Endothelial cell of umbilical vein (primary cell): ENCODE data around the gene FBN2. TPM values are rescaled to one million over a fixed set of nuclear protein-coding genes. Genes with fewer than 3 reads are reported as not detected.

Experiments used
- BruUV-seq: library from RNA; stranded (reverse); fragments of 400-500 nt; replicated peaks from 2 replicates; lab custom pipeline; 2021; lab: Mats Ljungman, UMichigan
- CTCF ChIA-PET: fragments of 300-600, 350-600 bp; sonication (Branson Sonifier 250); formaldehyde crosslinking; loops from one replicate; lab custom pipeline; 2021; ENCODE audit warnings: antibody characterized with exemption, inconsistent platforms; lab: Charles Lee
- POLR2A ChIA-PET: fragments of 300-600, 350-600 bp; sonication (Branson Sonifier 250); formaldehyde crosslinking; loops from one replicate; lab custom pipeline; 2021; ENCODE audit warnings: antibody characterized with exemption, inconsistent platforms; lab: Charles Lee
- DNase-seq: peaks from one replicate; pipeline ENCODE4 v3.0.0-alpha.2; 2011; ENCODE audit warnings: low read depth, low spot score
- FAIRE-seq: peaks from 2 replicates; lab custom pipeline; 2011; peaks lifted over from hg19 to GRCh38; lab: Jason Lieb, UNC
- H2AFZ ChIP-seq: 2 replicates; pipeline ENCODE4 v1.6.0; 2012; ENCODE audit warnings: low read depth, low read length, control low read depth, inconsistent platforms
- H3K27ac ChIP-seq: 2 replicates; pipeline ENCODE4 v1.5.1; 2011; ENCODE audit warnings: low read depth, mild to moderate bottlenecking, control low read depth, low read length, moderate library complexity; ENCODE audit not compliant: insufficient read depth
- H3K27me3 ChIP-seq, 2 experiments: 2 replicates each; pipeline versions ENCODE4 v1.6.0 to v1.6.1; 2011; ENCODE audit warnings: low read length in 2 of 2, mixed read lengths in 1 of 2; ENCODE audit not compliant: control insufficient read depth in 2 of 2, insufficient read depth in 2 of 2
- H3K36me3 ChIP-seq, 2 experiments: 2 replicates in 1 of 2; 3 replicates in 1 of 2; pipeline ENCODE4 v1.5.1; 2011; ENCODE audit warnings: low read length in 2 of 2, mild to moderate bottlenecking in 1 of 2, moderate library complexity in 1 of 2; ENCODE audit not compliant: control insufficient read depth in 2 of 2, insufficient read depth in 2 of 2; ENCODE audit errors: extremely low read depth in 1 of 2
- H3K4me1 ChIP-seq: 3 replicates; pipeline ENCODE4 v1.5.1; 2011; ENCODE audit warnings: mild to moderate bottlenecking, low read length; ENCODE audit not compliant: control insufficient read depth, insufficient read depth; ENCODE audit errors: extremely low read depth
- H3K4me2 ChIP-seq: 2 replicates; pipeline ENCODE4 v1.6.1; 2011; ENCODE audit warnings: low read length, control low read depth, mixed read lengths; ENCODE audit not compliant: insufficient read depth
- H3K4me3 ChIP-seq, 3 experiments: fragments of 200-600 bp in 1 of 3; sonication (generic), shearing (Covaris generic) in 1 of 3; replicated peaks in 1 of 3; 2 replicates each; pipeline ENCODE4 v1.5.1; 2011 to 2016; ENCODE audit warnings: control low read depth in 3 of 3, low read length in 3 of 3, mild to moderate bottlenecking in 2 of 3, inconsistent platforms in 1 of 3, low read depth in 1 of 3, moderate library complexity in 1 of 3; ENCODE audit not compliant: insufficient read depth in 1 of 3
- H3K79me2 ChIP-seq: 2 replicates; pipeline ENCODE4 v1.6.0; 2012; ENCODE audit warnings: low read length, inconsistent platforms; ENCODE audit not compliant: control insufficient read depth, insufficient read depth
- H3K9ac ChIP-seq: replicated peaks from 2 replicates; pipeline ENCODE3; 2011; ENCODE audit warnings: low read length, control low read depth; ENCODE audit not compliant: insufficient read depth; ENCODE audit errors: extremely low read depth
- H3K9me1 ChIP-seq: replicated peaks from 3 replicates; pipeline ENCODE4 v1.6.0; 2011; ENCODE audit warnings: mild to moderate bottlenecking, low read length; ENCODE audit not compliant: control insufficient read depth, insufficient read depth; ENCODE audit errors: extremely low read depth
- H3K9me3 ChIP-seq: replicated peaks from 2 replicates; pipeline ENCODE4 v1.5.1; 2012; ENCODE audit warnings: low read length, inconsistent platforms; ENCODE audit not compliant: control insufficient read depth, insufficient read depth
- H4K20me1 ChIP-seq: replicated peaks from 2 replicates; pipeline ENCODE3; 2011; ENCODE audit warnings: mild to moderate bottlenecking, low read length; ENCODE audit not compliant: control insufficient read depth, insufficient read depth; ENCODE audit errors: extremely low read depth
- EZH2 ChIP-seq: IDR thresholded peaks from 2 replicates; pipeline ENCODE4 v1.6.1; 2012; ENCODE audit warnings: borderline replicate concordance, low read depth, mild to moderate bottlenecking, moderate library complexity, low read length, inconsistent platforms; ENCODE audit not compliant: severe bottlenecking
- FOS ChIP-seq: IDR thresholded peaks from 2 replicates; pipeline ENCODE4 v1.6.1; 2011; ENCODE audit warnings: mild to moderate bottlenecking, low read length, moderate library complexity, borderline replicate concordance; ENCODE audit not compliant: insufficient read depth
- GATA2 ChIP-seq: IDR thresholded peaks from 2 replicates; pipeline ENCODE4 v1.7.0; 2011; ENCODE audit warnings: low read depth, mild to moderate bottlenecking, moderate library complexity, mixed read lengths, low read length; ENCODE audit not compliant: insufficient read length, insufficient read depth
- JUN ChIP-seq: IDR thresholded peaks from 2 replicates; pipeline ENCODE4 v1.6.1; 2011; ENCODE audit warnings: borderline replicate concordance, low read depth; ENCODE audit not compliant: insufficient read length, insufficient read depth
- MYC ChIP-seq: IDR thresholded peaks from one replicate; pipeline ENCODE4 v1.6.1; 2011; ENCODE audit warnings: mild to moderate bottlenecking, low read depth, low read length
- POLR2A ChIP-seq: IDR thresholded peaks from 2 replicates; pipeline ENCODE4 v1.6.1; 2012; ENCODE audit warnings: low read depth, mild to moderate bottlenecking, control low read depth, low read length
- POLR2AphosphoS5 ChIP-seq: IDR thresholded peaks from 2 replicates; pipeline ENCODE4 v1.6.1; 2012; ENCODE audit warnings: low read depth, mild to moderate bottlenecking, control low read depth, low read length, moderate library complexity; ENCODE audit not compliant: insufficient read depth
- dilution Hi-C: fragments of 300-500 bp; cut with MboI; formaldehyde crosslinking; loops from one replicate; pipeline ENCODE4 v1.15.0; 2019; ENCODE audit warnings: low sequenced_read_pairs; ENCODE audit not compliant: extremely low pct_ligation_motif_present
- intact Hi-C: fragments of 100-400 bp; cut with micrococcal nuclease; formaldehyde crosslinking; loops from one replicate; pipeline ENCODE4 v1.10.0; 2022
- polyA plus RNA-seq, 4 experiments: library from polyadenylated mRNA; depleted of rRNA in 3 of 4; stranded (reverse) in 3 of 4; unstranded in 1 of 4; fragments of >200 nt; gene quantifications; 2 replicates each; pipeline versions ENCODE4 v1.2.1 to v1.2.3, GENCODE V29; 2011 to 2012; ENCODE audit warnings: missing spikeins in 1 of 4
- total RNA-seq: library from RNA; stranded (reverse); gene quantifications from 2 replicates; pipeline ENCODE4 v1.2.3, GENCODE V29; 2021
- TF ChIP-seq, protein P1 (sequence below), 2 donors: IDR thresholded peaks; 1 replicate in 1 of 2; 2 replicates in 1 of 2; pipeline ENCODE4 v1.5.1; 2011; ENCODE audit warnings: low read length in 2 of 2, mild to moderate bottlenecking in 2 of 2, moderate library complexity in 2 of 2, control low read depth in 1 of 2, inconsistent platforms in 1 of 2, low read depth in 1 of 2; ENCODE audit not compliant: insufficient read depth in 1 of 2; ENCODE audit errors: extremely low read depth in 1 of 2
- TF ChIP-seq, protein P2 (sequence below): IDR thresholded peaks from 2 replicates; pipeline ENCODE4 v1.6.1; 2011; ENCODE audit not compliant: insufficient read depth, insufficient read length

The FBN2 gene
- total and polyA plus RNA-seq, 2 donors (not counting 3 experiments of a cell fraction or from before 2014, with no cell fraction given) = 21.8 to 57.4 TPM

DNA sequence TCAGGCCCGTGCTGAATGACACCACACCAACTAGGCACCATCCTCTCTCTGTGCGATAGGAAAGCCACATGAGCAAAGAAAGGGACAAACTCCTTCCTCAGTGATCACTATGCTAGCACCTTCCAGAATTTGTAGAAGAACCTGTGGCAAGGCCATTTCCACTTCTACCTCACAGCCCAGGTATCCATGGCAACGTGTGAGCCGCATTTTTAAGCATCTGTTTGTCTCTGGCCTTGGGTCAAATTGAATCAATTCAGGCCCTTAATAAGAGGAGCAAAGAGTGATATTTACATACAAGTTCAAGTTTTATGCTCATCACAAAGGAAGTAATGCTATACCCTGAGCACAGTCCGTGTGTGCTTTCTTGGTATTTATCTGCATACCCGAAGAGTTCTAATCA, 275.1 kb downstream of the FBN2 start:
- H3K27me3 ChIP-seq = no peaks in the 10 kb centered on the region
- intact Hi-C loops = no loop called here
- no peak overlapping the region for H3K27ac ChIP-seq
- ChIA-PET POLR2A (no interaction called here), CTCF (no interaction called here)
- H2AFZ ChIP-seq = no peak overlapping the region
- dilution Hi-C loops = no loop called here
- no TSS peak for BruUV-seq
- no peaks in the 10 kb centered on the region for H3K4me1 ChIP-seq
- no peak overlapping the region for H3K4me3 ChIP-seq
- H3K36me3 ChIP-seq = peaks cover 0 to 5% of the 10 kb centered on the region in 2 experiments
- DNase-seq (no peak), FAIRE-seq (no peak)
- TF ChIP-seq MYC = no peak
- no peak for TF ChIP-seq EZH2
- no peak for TF ChIP-seq POLR2AphosphoS5
- TF ChIP-seq FOS = no peak
- TF ChIP-seq, protein P1, sequence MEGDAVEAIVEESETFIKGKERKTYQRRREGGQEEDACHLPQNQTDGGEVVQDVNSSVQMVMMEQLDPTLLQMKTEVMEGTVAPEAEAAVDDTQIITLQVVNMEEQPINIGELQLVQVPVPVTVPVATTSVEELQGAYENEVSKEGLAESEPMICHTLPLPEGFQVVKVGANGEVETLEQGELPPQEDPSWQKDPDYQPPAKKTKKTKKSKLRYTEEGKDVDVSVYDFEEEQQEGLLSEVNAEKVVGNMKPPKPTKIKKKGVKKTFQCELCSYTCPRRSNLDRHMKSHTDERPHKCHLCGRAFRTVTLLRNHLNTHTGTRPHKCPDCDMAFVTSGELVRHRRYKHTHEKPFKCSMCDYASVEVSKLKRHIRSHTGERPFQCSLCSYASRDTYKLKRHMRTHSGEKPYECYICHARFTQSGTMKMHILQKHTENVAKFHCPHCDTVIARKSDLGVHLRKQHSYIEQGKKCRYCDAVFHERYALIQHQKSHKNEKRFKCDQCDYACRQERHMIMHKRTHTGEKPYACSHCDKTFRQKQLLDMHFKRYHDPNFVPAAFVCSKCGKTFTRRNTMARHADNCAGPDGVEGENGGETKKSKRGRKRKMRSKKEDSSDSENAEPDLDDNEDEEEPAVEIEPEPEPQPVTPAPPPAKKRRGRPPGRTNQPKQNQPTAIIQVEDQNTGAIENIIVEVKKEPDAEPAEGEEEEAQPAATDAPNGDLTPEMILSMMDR (IDR thresholded peaks at IDR 0.05; ENCODE audit: extremely low read depth in 1 of 2, insufficient read depth in 1 of 2, low read depth in 1 of 2, low read length in 2 of 2) = no peak
- no peak for TF ChIP-seq GATA2
- no peak for TF ChIP-seq POLR2A
- TF ChIP-seq, protein P2, sequence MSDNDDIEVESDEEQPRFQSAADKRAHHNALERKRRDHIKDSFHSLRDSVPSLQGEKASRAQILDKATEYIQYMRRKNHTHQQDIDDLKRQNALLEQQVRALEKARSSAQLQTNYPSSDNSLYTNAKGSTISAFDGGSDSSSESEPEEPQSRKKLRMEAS = no peak
- TF ChIP-seq JUN = no peak
- no peaks in the 10 kb centered on the region for H3K9me3 ChIP-seq
- H3K79me2 ChIP-seq = no peaks in the 10 kb centered on the region
- no peaks in the 10 kb centered on the region for H3K9me1 ChIP-seq
- H3K4me2 ChIP-seq = no peak overlapping the region
- no peak overlapping the region for H3K9ac ChIP-seq
- no peaks in the 10 kb centered on the region for H4K20me1 ChIP-seq
